Stimulated activated CD8-positive, alpha-beta memory T cell treated with anti-CD3 and anti-CD28 coated beads, Interleukin-4, amount 100 ng/mL, for 1 hour (primary cell): Measurements from ENCODE around the gene CPNE2.
"Not testable (repeated sequence)": the region's sequence is repeated elsewhere in the genome, so short reads cannot be mapped to it uniquely, and the experiment has no call there.

ENCODE experiments used
- DNase-seq, 2 donors: peaks; one replicate each; pipeline ENCODE4 v3.0.0-alpha.2; 2020; ENCODE audit warnings: low read depth in 2 of 2, low spot score in 1 of 2

Gene CPNE2

DNA sequence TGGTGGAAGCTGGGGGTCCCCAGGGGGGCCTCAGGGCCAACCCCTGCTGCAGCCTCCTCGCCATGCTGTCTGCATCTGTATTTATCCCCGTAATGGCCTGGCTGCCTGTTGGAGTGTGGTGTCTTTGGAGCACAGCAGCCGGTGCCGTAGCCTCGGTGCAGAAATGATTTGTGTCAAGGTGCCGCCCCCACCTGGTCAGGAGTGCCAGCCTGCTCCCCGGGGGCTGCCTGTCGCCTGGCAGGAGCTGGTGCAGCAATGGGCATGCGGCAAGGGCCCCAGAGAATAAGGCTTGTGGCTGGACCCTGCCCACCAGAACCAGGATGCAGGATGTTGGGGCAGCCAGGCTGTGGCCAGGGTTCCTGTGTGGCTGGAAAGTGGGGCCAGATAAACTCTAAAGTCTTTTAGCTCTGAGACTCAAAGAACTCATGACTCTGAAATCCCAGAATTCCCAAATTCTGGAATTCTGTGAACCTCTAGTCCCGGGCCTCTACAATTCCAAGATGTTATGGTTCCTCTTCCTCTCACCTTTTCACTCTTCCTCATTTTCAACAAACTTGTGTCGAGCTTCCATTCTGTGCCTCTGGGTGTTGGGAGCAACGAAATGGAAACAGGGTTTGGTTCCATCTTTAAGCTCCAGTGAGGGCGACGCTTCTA is 5.9 kb downstream of the CPNE2 start:
- no peak for DNase-seq

DNA sequence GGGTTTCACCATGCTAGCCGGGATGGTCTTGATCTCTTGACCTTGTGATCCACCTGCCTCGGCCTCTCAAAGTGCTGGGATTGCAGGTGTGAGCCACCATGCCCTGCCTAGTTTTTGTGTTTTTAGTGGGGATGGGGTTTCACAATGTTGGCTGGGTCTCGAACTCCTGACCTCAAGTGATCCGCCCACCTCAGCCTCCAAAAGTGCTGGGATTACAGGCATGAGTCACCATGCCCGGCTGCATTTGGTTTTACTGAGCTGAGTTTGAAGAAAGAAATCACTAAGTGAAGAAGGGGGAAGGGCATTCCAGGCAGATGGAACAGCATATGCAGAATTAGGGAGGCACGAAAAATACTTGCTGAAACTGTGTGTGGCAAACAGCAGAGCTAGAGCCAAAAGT is 7.6 kb downstream of the CPNE2 start:
- not testable (repeated sequence) for DNase-seq

DNA sequence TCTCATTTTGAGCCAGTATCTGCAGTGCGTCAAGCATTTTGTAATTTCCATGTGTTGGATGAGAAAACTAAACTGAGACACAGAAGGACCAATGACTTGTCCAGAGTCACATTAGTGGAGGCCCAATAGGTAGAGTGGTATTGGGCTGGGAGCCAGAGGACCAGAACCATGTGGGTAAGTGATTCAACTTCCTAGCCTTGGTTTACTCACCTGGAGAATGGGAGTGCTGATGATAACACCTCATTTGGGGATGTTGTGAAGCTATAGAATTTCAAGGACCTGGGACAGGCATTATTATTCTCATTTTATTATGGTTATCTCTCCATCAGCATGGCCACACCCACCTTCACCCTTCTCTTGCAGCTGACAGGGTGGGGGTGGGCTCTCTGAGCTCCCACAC is 8.1 kb downstream of the CPNE2 start:
- DNase-seq: no peak

DNA sequence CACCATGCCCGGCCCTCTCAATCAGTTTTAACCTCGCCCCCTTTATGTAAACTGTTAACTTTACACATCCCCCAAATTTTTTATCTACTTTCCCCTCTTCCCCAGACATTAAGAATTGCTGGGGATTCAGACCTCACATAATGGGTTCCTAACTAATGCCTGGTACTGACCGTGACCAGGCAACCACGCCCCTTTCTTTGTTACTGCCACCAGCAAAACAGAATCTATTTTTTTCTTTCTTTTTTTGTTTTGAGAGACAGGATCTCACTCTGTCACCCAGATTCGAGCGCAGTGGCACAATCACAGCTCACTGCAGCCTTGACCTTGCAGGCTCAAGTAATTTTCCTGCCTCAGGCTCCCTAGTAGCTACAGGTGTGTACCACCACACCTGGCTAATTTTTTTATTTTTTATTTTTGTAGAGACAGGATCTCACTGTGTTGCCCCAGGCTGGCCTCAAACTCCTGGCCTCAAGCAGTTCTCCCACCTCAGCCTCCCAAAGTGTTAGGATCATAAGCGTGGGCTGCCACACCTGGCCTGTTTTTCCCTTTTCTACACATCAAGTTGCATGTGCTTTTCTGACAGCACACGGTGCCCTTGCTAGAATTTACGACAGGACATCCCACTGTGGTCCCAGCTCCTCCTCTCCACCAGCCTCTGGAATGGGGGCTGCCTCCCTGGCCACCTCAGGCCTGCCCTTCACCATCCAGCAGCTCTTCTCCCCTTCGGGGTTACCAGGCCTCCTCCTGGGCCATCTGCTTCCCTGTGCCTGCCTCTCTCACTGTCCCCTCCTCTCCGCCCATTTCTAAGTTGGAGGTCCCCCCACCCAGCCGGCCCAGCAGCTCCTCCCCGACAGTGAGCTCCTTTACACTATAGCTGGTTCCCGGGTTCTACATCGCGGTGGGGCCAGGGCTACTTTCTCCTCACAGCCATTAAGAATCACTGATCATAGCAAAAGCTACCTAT is 10.8 kb downstream of the CPNE2 start:
- DNase-seq: no peak

GRCh38 chr16:57104706-57105105 is 12.3 kb downstream of the CPNE2 start:
- DNase-seq: no peak

- no peak for DNase-seq
These were observed 12.8 kb downstream of the CPNE2 start for GRCh38 chr16:57105184-57105583.

- no peak for DNase-seq
These were observed 14.4 kb downstream of the CPNE2 start for GRCh38 chr16:57106767-57107166.

DNA sequence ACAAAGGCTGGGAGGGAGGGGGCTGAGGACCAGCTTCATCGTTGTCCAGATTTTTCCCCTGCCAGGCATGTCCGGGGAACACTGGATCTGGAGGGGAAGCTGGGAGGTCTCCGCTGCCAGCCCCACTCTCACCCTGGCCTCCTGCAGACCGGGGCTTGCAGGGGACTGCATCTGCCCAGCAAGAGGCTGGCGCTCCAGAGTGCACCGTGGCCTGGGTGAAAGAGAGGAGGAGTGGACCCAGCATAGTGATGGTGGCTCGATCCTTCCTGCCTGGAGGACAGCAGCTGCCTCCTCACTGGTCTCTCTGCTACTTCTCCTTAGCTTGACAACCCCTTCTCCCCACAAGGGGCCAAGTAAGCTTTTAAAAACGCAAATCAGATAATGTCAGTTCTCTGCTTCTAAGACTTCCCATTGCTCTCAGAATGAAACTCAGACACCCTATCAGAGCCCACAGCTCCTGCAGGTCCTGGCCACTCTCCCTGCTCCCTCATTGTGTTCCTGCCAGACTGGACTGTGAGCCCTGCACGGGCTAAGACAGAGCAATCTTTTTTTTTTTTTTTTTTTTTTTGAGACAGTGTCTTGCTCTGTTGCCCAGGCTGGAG is 15.0 kb downstream of the CPNE2 start:
- DNase-seq: no peak

GRCh38 chr16:57108432-57108831 is 16.0 kb downstream of the CPNE2 start:
- no peak for DNase-seq

DNA sequence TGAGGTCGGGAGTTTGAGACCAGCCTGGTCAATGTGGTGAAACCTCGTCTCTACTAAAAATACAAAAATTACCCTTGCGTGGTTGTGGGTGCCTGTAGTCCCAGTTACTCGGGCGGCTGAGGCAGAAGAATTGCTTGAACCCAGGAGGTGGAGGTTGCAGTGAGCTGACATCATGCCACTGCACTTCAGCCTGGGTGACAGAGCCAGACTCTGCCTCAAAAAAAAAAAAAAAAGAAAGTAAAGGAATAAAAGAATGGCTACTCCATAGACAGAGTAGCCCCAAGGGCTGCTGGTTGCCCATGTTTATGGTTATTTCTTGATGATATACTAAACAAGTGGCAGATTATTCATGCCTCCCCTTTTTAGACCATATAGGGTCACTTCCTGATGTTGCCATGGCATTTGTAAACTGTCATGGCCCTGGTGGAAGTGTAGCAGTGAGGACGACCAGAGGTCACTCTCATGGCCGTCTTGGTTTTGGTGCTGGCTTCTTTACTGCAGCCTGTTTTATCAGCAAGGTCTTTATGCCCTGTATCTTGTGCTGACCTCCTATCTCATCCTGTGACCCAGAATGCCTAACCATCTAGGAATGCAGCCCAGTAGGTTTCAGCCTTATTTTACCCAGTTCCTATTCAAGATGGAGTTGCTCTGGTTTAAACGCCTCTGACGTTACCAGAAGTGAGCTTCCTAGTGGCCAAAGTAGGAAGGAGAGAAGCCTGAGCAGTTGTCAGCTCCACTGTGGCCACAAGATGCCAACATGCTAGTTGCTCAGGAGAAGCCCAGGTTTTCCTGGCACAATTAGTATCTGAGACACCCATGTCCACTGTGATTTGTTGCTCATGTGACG is 17.1 kb downstream of the CPNE2 start:
- DNase-seq: not testable (repeated sequence)

GRCh38 chr16:57110937-57111336 is 18.6 kb downstream of the CPNE2 start:
- no peak for DNase-seq

DNA sequence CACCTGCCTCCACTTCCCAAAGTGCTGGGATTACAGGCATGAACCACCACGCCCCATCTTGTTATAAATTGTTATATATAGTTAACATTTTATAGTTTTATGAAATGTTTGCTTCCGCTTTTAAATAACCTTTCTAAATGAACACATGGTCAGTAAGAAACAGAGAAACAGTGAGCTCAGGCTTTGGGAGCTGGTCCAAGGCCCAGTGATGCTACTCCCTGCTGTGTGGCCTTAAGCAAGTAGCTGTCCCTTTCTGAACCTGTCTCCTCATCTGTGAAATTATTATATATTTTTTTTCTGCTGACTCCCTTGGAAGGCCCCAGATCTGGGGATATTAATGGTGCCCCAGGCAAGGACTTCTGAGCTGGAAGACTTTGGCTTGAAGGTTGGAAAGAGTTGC is 19.0 kb downstream of the CPNE2 start:
- DNase-seq: no peak

DNA sequence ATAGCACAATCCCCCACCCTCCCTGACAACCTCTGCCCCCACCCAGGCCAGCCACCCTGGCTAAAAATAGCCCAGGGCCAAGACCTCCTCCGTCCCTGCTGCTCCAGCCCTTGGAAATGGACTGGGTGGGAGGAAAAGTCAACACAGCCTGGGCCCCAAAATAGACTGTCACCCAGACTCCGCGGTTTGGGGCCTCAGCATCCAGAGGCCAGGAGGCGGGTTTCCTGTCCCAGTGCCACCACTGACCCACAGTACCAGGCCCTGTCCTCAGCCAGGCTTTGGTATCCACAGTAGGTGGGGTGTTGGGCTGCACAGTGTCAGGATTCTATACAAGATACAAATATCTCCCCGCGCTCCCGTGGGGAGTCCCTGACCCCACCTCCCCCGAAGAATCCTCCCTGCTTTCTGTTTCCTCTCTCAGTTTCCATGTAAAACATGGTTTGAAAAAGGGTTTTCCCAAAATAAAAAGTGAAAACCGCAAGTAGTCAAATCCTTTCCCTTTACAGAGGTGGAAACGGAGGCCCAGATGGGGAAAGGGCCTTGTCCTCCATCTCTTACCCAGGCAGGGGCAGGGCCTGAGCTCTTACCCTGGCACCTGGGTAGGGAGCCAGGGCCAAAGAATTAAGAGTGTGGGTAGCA is 20.1 kb downstream of the CPNE2 start:
- no peak for DNase-seq

GRCh38 chr16:57113042-57113453 is 20.7 kb downstream of the CPNE2 start:
- DNase-seq: no peak

DNA sequence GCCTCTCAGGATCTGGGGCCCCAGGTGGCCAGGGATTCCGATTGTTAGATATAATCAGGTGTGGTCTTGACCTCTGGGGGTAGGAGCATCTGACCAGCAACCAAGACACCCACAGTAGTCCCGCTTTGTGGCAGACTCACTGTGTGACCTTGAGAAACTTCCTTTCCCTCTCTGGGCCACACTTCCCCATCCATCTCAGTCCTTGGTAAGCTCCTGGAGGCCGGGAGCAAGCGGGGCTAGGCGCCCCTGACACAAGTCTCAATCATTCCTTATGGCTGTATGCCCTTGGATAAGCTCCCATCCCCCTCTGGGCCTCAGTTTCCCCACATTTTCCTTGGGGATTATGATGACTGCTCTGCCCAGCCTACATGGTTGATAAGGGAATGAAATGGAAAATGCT is 21.3 kb downstream of the CPNE2 start:
- DNase-seq: no peak

- no peak for DNase-seq
These were observed 22.8 kb downstream of the CPNE2 start for GRCh38 chr16:57115168-57115513.

DNA sequence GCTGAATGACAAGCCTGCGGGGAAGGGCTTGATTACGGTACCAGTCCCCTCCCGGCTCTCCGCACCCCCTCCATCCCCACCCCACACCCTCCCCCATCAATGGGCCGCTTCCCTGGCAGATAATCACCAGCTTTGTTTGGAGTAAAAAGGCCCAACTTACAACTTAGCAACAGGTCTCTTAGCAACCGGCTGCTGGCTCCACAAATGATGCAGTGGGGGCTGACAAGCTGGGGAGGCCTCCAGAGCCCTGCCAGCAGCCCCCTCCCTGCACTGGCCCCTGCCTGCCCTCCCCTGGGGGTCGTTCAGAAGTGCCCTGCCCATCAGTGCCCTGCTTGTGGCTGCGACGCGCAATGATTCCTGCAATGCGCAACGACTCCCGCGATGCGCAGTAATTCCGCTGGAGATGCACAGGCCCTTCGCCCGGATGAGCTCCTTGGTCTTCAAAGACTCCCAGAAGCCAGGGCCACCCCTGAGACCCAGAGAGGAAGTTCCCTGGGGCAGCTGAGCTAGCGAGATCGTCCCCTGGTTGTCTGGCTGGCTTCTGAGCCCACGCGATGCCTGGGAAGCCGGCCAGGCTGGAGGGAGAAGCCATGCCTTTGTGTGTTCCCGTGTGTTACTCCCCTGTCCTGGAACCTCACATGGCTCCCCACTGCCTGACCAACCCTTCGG is 23.3 kb downstream of the CPNE2 start:
- no peak for DNase-seq

GRCh38 chr16:57118461-57119084 is 26.2 kb downstream of the CPNE2 start:
- no peak for DNase-seq

DNA sequence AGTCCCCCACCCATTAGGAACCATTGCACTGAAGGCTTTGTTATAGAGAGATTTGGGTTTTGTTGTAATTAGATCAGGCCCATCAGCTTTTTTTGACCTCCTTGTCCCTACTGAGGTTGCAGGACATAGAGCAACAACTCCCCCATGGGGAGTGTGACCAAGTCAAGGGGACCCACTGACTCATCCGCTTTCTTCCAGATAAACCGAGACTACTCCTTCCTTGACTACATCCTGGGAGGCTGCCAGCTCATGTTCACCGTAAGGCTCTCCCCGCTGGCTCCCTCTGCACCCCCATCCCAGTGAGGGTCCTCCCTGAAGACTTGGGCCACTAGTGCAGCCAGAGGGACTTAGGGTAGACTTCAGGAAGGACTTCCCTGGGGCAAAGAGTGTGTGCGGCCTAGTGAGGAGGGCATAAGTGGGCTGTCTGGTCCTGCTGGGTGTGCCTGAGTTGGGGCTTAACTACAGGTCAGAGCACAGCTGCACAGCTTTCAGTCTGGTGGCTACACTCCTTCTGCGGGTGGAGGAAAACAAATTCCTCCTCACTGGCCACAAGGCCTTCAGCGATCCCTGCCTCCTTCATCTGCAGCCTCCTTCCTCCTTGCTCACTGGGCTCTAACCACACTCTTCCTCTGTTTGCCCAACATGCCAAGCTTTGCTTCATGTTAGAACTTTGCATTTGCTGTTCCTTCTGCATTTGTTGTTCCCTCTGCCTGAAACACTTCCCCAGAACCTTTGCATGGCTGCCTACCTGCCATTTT is 31.0 kb downstream of the CPNE2 start:
- DNase-seq: no peak
